Karpas-422 (cell line): ENCODE results near the gene CDCA8. TPM values are rescaled to one million over a fixed set of nuclear protein-coding genes. Genes with fewer than 3 reads are reported as not detected.
"Not testable (repeated sequence)": the region's sequence is repeated elsewhere in the genome, so short reads cannot be mapped to it uniquely, and the experiment has no call there.

Experiments
- DNase-seq: peaks from one replicate; pipeline ENCODE4 v3.0.0-alpha.2; 2015
- H2AFZ ChIP-seq: fragments of 200-600 bp; sonication (generic); 2 replicates; pipeline ENCODE4 v1.6.1; 2014; ENCODE audit warnings: antibody characterized with exemption, low read length, mixed read lengths
- H3K27ac ChIP-seq: fragments of 200-600 bp; sonication (generic); 2 replicates; pipeline ENCODE4 v1.5.1; 2014; ENCODE audit warnings: mild to moderate bottlenecking, low read length, moderate library complexity
- H3K27me3 ChIP-seq: fragments of 200-600 bp; sonication (generic); 2 replicates; pipeline ENCODE4 v1.6.1; 2014; ENCODE audit warnings: low read length, mixed read lengths
- H3K36me3 ChIP-seq: fragments of 200-600 bp; sonication (generic); 2 replicates; pipeline ENCODE4 v1.6.1; 2014; ENCODE audit warnings: low read length, mixed read lengths; ENCODE audit not compliant: insufficient read depth
- H3K4me1 ChIP-seq: fragments of 200-600 bp; sonication (generic); 2 replicates; pipeline ENCODE4 v1.6.1; 2014; ENCODE audit warnings: mild to moderate bottlenecking, low read length, mixed read lengths
- H3K4me2 ChIP-seq: fragments of 200-600 bp; sonication (generic); 2 replicates; pipeline ENCODE4 v1.6.1; 2014; ENCODE audit warnings: low read length, low read depth, mild to moderate bottlenecking; ENCODE audit not compliant: poor library complexity, severe bottlenecking
- H3K4me3 ChIP-seq: fragments of 200-600 bp; sonication (generic); 2 replicates; pipeline ENCODE4 v1.5.1; 2014; ENCODE audit warnings: mild to moderate bottlenecking, antibody characterized with exemption, low read length, mixed read lengths
- H3K79me2 ChIP-seq: fragments of 200-600 bp; sonication (generic); 2 replicates; pipeline ENCODE4 v1.6.1; 2014; ENCODE audit warnings: mild to moderate bottlenecking, low read length, mixed read lengths
- H3K9ac ChIP-seq: fragments of 200-600 bp; sonication (generic); 2 replicates; pipeline ENCODE4 v1.6.0; 2014; ENCODE audit warnings: low read length
- H3K9me2 ChIP-seq: fragments of 200-600 bp; sonication (generic), shearing (Covaris generic); replicated peaks from 2 replicates; pipeline ENCODE4 v1.6.0; 2014; ENCODE audit warnings: mild to moderate bottlenecking, low read length, moderate library complexity; ENCODE audit not compliant: insufficient read depth
- H3K9me3 ChIP-seq: fragments of 300-700, 200-600 bp; sonication (generic); 2 replicates; pipeline ENCODE4 v1.6.1; 2014; ENCODE audit warnings: low read length, mixed read lengths
- H4K20me1 ChIP-seq: fragments of 200-600 bp; sonication (generic); 2 replicates; pipeline ENCODE4 v1.6.1; 2014; ENCODE audit warnings: mild to moderate bottlenecking, antibody characterized with exemption, low read length, low read depth; ENCODE audit not compliant: insufficient read depth
- total RNA-seq: library from RNA; depleted of rRNA; stranded (reverse); fragments of >200 nt; shearing (Covaris generic); gene quantifications from 2 replicates; pipeline ENCODE4 v1.2.3, GENCODE V29; 2014; ENCODE audit warnings: low replicate concordance

The CDCA8 gene
- total RNA-seq, 1 experiment from 2014 or later = 33.1 TPM

GRCh38 chr1:37677808-37678207 lies 14.5 kb upstream of the CDCA8 start:
- Histone ChIP-seq H3K9me2 (no peaks in the 10 kb centered on the region), H2AFZ (no peak overlapping the region), H4K20me1 (no peaks in the 10 kb centered on the region), H3K27ac (no peak overlapping the region), H3K79me2 (no peaks in the 10 kb centered on the region), H3K4me1 (peaks cover 10% of the 10 kb centered on the region), H3K9me3 (no peaks in the 10 kb centered on the region), H3K4me3 (no peak overlapping the region), H3K36me3 (peaks cover 9% of the 10 kb centered on the region; the same call in 1 of the 2 replicates), H3K27me3 (no peaks in the 10 kb centered on the region), H3K4me2 (no peak overlapping the region), H3K9ac (no peak overlapping the region)
- no peak for DNase-seq

- DNase-seq = no peak
- no peak overlapping the region for H3K9ac ChIP-seq
- no peak overlapping the region for H2AFZ ChIP-seq
- no peak overlapping the region for H3K4me2 ChIP-seq
- H3K9me2 ChIP-seq = no peaks in the 10 kb centered on the region
- no peaks in the 10 kb centered on the region for H3K79me2 ChIP-seq
- H3K36me3 ChIP-seq = peaks cover 9% of the 10 kb centered on the region; the same call in 1 of the 2 replicates
- H3K27ac ChIP-seq = no peak overlapping the region
- H4K20me1 ChIP-seq = no peaks in the 10 kb centered on the region
- no peak overlapping the region for H3K4me3 ChIP-seq
- H3K27me3 ChIP-seq = no peaks in the 10 kb centered on the region
- H3K4me1 ChIP-seq = peaks cover 8% of the 10 kb centered on the region
- no peaks in the 10 kb centered on the region for H3K9me3 ChIP-seq
Measured at GRCh38 chr1:37680933-37681332, 11.4 kb upstream of the CDCA8 start.

GRCh38 chr1:37682334-37682987 lies 9.9 kb upstream of the CDCA8 start:
- DNase-seq = peak; percentile 89
- Histone ChIP-seq H3K27me3 (no peaks in the 10 kb centered on the region), H3K4me2 (no peak overlapping the region), H3K36me3 (peaks cover 9% of the 10 kb centered on the region; the same call in 1 of the 2 replicates), H3K4me1 (no peaks in the 10 kb centered on the region), H2AFZ (no peak overlapping the region), H3K9me3 (no peaks in the 10 kb centered on the region), H3K27ac (no peak overlapping the region), H4K20me1 (no peaks in the 10 kb centered on the region), H3K9me2 (no peaks in the 10 kb centered on the region), H3K4me3 (no peak overlapping the region), H3K79me2 (no peaks in the 10 kb centered on the region), H3K9ac (no peak overlapping the region)

GRCh38 chr1:37684182-37684581 lies 8.1 kb upstream of the CDCA8 start:
- H3K36me3 ChIP-seq, DNase-seq, H3K9me2 ChIP-seq, H3K9ac ChIP-seq, H3K27ac ChIP-seq, H3K4me1 ChIP-seq, H3K4me3 ChIP-seq, H4K20me1 ChIP-seq, H3K9me3 ChIP-seq, H3K27me3 ChIP-seq, H3K4me2 ChIP-seq, H2AFZ ChIP-seq: not testable (repeated sequence)
- H3K79me2 ChIP-seq = peaks cover 10% of the 10 kb centered on the region

- peaks cover 9% of the 10 kb centered on the region; the same call in 1 of the 2 replicates for H3K36me3 ChIP-seq
- no peak for DNase-seq
- no peak overlapping the region for H3K9ac ChIP-seq
- H3K9me2 ChIP-seq = no peaks in the 10 kb centered on the region
- H3K79me2 ChIP-seq = peaks cover 21% of the 10 kb centered on the region
- H3K4me3 ChIP-seq = no peak overlapping the region
- H3K4me1 ChIP-seq = peaks cover 10% of the 10 kb centered on the region
- H3K27ac ChIP-seq = no peak overlapping the region
- no peak overlapping the region for H2AFZ ChIP-seq
- no peak overlapping the region for H3K4me2 ChIP-seq
- H3K9me3 ChIP-seq = no peaks in the 10 kb centered on the region
- no peaks in the 10 kb centered on the region for H4K20me1 ChIP-seq
- no peaks in the 10 kb centered on the region for H3K27me3 ChIP-seq
Measured at GRCh38 chr1:37685722-37686121, 6.6 kb upstream of the CDCA8 start.

- H3K9ac ChIP-seq, H3K4me2 ChIP-seq, H3K9me2 ChIP-seq, H3K27me3 ChIP-seq, H3K36me3 ChIP-seq, H4K20me1 ChIP-seq, H3K9me3 ChIP-seq, DNase-seq, H3K4me3 ChIP-seq, H2AFZ ChIP-seq, H3K27ac ChIP-seq: not testable (repeated sequence)
- H3K79me2 ChIP-seq = peaks cover 32% of the 10 kb centered on the region
- H3K4me1 ChIP-seq = peaks cover 17% of the 10 kb centered on the region
Measured at GRCh38 chr1:37687764-37688163, 4.6 kb upstream of the CDCA8 start.

GRCh38 chr1:37688926-37689325 lies 3.4 kb upstream of the CDCA8 start:
- Histone ChIP-seq H3K9me2 (no peaks in the 10 kb centered on the region), H3K27ac (no peak overlapping the region), H3K36me3 (no peaks in the 10 kb centered on the region; the same call in 1 of the 2 replicates), H3K4me2 (peak overlapping the region; percentile 86), H3K79me2 (peaks cover 43% of the 10 kb centered on the region), H3K9me3 (no peaks in the 10 kb centered on the region), H3K27me3 (no peaks in the 10 kb centered on the region), H3K4me3 (peak overlapping the region; percentile 83), H2AFZ (no peak overlapping the region), H3K4me1 (peaks cover 23% of the 10 kb centered on the region), H3K9ac (peak overlapping the region; percentile 79), H4K20me1 (no peaks in the 10 kb centered on the region)
- no peak for DNase-seq

- Histone ChIP-seq H2AFZ (peak overlapping the region; percentile 88), H3K4me1 (peaks cover 29% of the 10 kb centered on the region), H4K20me1 (no peaks in the 10 kb centered on the region), H3K27ac (no peak overlapping the region; the same call in 1 of the 2 replicates), H3K36me3 (peaks cover 19% of the 10 kb centered on the region; the same call in 1 of the 2 replicates), H3K79me2 (peaks cover 61% of the 10 kb centered on the region), H3K27me3 (no peaks in the 10 kb centered on the region), H3K9me2 (no peaks in the 10 kb centered on the region), H3K9ac (peak overlapping the region; percentile 84), H3K4me3 (peak overlapping the region; percentile 83), H3K9me3 (no peaks in the 10 kb centered on the region), H3K4me2 (peak overlapping the region; percentile 86)
- DNase-seq = peak; percentile 59
Measured at GRCh38 chr1:37691497-37692077, 729 bp upstream of the CDCA8 start.
